ENCODE data around the gene CSTF3. TPM values are rescaled to one million over a fixed set of nuclear protein-coding genes. Genes with fewer than 3 reads are reported as not detected.

CSTF3 gene
- total and polyA plus RNA-seq, 10 of the 15 experiments (the other 5 are each of a cell fraction or from before 2014, with no cell fraction given), result 25.4 to 63.5 (median 49.5) TPM

DNA sequence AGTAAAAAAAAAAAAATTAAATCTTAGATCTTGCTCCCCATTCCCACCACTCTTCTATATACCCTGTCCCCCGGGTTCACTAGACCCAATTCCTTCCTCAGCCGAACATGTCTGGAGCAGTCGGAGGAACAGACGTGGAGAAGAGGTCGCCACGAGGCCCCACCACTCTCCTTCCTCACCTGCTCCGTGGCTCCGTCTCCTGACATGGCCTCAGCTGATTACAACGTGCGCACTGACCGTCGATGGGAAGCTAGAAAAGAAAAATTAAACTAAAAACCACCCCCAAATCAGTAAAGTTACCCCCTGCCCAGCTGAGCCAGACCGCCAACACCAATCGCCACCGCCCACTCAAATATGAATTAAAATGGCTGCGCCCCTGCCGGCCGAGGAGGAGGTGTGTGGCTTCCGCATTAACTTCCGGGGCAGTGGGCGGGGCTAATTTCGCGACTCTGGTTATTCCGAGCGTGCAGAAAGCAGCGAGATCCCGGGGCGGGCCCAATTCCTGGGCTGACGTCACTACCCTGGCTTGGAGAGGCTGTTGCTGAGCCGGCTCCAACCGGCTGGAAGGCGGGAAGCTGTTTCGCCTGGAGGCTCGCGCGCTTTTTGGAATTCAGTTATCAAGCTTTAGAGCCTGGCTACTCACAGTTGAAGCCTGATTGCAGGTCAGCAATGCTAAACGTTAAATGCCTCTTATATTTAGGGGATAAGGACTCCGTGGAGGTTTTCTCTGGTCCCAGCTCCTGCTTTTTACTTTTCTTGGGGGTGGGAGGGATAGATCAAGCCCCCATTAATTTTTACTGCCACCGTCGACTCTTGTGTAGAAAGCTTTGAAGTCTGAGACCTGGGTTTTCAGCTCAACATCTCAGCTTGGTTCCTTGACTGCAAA, at the start of gene CSTF3 (continued):
- TF ChIP-seq YBX1 (IDR thresholded peaks at IDR 0.05) (no peak), MEF2B (IDR thresholded peaks at IDR 0.05; ENCODE audit: partially characterized antibody, poor library complexity, severe bottlenecking) (peak; percentile 30), SMC3 (IDR thresholded peaks at IDR 0.05; ENCODE audit: borderline replicate concordance, low read length) (no peak), RCOR1 (conservative IDR thresholded peaks at IDR 0.05; ENCODE audit: low read depth, low read length) (no peak), SIX5 (IDR thresholded peaks at IDR 0.05; ENCODE audit: low read depth, low read length, severe bottlenecking) (peak; percentile 51), MXI1 (IDR thresholded peaks at IDR 0.05; ENCODE audit: low read depth, low read length) (peak; percentile 57; the same call in 1 of the 2 replicates), POU2F2 (IDR thresholded peaks at IDR 0.05; ENCODE audit: borderline replicate concordance, low read depth, low read length) (peak; percentile 82), NBN (IDR thresholded peaks at IDR 0.05) (peak; percentile 91), BHLHE40 (IDR thresholded peaks at IDR 0.05; ENCODE audit: borderline replicate concordance in 1 of 2, low read depth in 2 of 2, low read length in 1 of 2) (peak; percentile 62 to 79; a peak in 3 of 4 replicates), SREBF2 (IDR thresholded peaks at IDR 0.05; ENCODE audit: low read length) (no peak), EP300 (IDR thresholded peaks at IDR 0.05; ENCODE audit: borderline replicate concordance in 1 of 2, control insufficient read depth in 1 of 2, low read depth in 2 of 2, low read length in 2 of 2) (no peak; a peak in 1 of 4 replicates), SPI1 (IDR thresholded peaks at IDR 0.05; ENCODE audit: borderline replicate concordance, insufficient read depth, low read depth, low read length) (peak; percentile 37; the same call in 1 of the 2 replicates), EED (IDR thresholded peaks at IDR 0.05; ENCODE audit: low read depth) (peak; percentile 60; the same call in 1 of the 2 replicates)
- TF ChIP-seq, protein P1, sequence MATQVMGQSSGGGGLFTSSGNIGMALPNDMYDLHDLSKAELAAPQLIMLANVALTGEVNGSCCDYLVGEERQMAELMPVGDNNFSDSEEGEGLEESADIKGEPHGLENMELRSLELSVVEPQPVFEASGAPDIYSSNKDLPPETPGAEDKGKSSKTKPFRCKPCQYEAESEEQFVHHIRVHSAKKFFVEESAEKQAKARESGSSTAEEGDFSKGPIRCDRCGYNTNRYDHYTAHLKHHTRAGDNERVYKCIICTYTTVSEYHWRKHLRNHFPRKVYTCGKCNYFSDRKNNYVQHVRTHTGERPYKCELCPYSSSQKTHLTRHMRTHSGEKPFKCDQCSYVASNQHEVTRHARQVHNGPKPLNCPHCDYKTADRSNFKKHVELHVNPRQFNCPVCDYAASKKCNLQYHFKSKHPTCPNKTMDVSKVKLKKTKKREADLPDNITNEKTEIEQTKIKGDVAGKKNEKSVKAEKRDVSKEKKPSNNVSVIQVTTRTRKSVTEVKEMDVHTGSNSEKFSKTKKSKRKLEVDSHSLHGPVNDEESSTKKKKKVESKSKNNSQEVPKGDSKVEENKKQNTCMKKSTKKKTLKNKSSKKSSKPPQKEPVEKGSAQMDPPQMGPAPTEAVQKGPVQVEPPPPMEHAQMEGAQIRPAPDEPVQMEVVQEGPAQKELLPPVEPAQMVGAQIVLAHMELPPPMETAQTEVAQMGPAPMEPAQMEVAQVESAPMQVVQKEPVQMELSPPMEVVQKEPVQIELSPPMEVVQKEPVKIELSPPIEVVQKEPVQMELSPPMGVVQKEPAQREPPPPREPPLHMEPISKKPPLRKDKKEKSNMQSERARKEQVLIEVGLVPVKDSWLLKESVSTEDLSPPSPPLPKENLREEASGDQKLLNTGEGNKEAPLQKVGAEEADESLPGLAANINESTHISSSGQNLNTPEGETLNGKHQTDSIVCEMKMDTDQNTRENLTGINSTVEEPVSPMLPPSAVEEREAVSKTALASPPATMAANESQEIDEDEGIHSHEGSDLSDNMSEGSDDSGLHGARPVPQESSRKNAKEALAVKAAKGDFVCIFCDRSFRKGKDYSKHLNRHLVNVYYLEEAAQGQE (IDR thresholded peaks at IDR 0.05; ENCODE audit: low read depth, low read length), result no peak
- TF ChIP-seq, protein P2, sequence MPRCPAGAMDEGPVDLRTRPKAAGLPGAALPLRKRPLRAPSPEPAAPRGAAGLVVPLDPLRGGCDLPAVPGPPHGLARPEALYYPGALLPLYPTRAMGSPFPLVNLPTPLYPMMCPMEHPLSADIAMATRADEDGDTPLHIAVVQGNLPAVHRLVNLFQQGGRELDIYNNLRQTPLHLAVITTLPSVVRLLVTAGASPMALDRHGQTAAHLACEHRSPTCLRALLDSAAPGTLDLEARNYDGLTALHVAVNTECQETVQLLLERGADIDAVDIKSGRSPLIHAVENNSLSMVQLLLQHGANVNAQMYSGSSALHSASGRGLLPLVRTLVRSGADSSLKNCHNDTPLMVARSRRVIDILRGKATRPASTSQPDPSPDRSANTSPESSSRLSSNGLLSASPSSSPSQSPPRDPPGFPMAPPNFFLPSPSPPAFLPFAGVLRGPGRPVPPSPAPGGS (IDR thresholded peaks at IDR 0.05; ENCODE audit: borderline replicate concordance, insufficient read depth, low read depth, low read length, poor library complexity, severe bottlenecking), result no peak
- TF ChIP-seq, protein P3, sequence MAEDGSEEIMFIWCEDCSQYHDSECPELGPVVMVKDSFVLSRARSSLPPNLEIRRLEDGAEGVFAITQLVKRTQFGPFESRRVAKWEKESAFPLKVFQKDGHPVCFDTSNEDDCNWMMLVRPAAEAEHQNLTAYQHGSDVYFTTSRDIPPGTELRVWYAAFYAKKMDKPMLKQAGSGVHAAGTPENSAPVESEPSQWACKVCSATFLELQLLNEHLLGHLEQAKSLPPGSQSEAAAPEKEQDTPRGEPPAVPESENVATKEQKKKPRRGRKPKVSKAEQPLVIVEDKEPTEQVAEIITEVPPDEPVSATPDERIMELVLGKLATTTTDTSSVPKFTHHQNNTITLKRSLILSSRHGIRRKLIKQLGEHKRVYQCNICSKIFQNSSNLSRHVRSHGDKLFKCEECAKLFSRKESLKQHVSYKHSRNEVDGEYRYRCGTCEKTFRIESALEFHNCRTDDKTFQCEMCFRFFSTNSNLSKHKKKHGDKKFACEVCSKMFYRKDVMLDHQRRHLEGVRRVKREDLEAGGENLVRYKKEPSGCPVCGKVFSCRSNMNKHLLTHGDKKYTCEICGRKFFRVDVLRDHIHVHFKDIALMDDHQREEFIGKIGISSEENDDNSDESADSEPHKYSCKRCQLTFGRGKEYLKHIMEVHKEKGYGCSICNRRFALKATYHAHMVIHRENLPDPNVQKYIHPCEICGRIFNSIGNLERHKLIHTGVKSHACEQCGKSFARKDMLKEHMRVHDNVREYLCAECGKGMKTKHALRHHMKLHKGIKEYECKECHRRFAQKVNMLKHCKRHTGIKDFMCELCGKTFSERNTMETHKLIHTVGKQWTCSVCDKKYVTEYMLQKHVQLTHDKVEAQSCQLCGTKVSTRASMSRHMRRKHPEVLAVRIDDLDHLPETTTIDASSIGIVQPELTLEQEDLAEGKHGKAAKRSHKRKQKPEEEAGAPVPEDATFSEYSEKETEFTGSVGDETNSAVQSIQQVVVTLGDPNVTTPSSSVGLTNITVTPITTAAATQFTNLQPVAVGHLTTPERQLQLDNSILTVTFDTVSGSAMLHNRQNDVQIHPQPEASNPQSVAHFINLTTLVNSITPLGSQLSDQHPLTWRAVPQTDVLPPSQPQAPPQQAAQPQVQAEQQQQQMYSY (CRISPR knock-in tag; IDR thresholded peaks at IDR 0.05), result no peak
- TF ChIP-seq, protein P4, sequence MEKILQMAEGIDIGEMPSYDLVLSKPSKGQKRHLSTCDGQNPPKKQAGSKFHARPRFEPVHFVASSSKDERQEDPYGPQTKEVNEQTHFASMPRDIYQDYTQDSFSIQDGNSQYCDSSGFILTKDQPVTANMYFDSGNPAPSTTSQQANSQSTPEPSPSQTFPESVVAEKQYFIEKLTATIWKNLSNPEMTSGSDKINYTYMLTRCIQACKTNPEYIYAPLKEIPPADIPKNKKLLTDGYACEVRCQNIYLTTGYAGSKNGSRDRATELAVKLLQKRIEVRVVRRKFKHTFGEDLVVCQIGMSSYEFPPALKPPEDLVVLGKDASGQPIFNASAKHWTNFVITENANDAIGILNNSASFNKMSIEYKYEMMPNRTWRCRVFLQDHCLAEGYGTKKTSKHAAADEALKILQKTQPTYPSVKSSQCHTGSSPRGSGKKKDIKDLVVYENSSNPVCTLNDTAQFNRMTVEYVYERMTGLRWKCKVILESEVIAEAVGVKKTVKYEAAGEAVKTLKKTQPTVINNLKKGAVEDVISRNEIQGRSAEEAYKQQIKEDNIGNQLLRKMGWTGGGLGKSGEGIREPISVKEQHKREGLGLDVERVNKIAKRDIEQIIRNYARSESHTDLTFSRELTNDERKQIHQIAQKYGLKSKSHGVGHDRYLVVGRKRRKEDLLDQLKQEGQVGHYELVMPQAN (conservative IDR thresholded peaks at IDR 0.05), result peak; percentile 60; the same call in 1 of the 2 replicates

Data from GM12878 (cell line).